SW 1271 (cell line): ENCODE measurements around the gene GSTA5.
"Not testable (repeated sequence)": the region's sequence is repeated elsewhere in the genome, so short reads cannot be mapped to it uniquely, and the experiment has no call there.

ENCODE experiments used
- DNase-seq, 2 experiments: peaks; one replicate each; lab custom pipeline; 2025; lab: John Stamatoyannopoulos, UW

The GSTA5 gene

GRCh38 chr6:52840763-52841585, at the start of gene GSTA5:
TSS of gene GSTA5 (minus strand) at chr6:52840813.
- DNase-seq: no peak

GRCh38 chr6:52890018-52890417, 49.4 kb upstream of the GSTA5 start:
- no peak for DNase-seq

GRCh38 chr6:52887910-52888524, 47.4 kb upstream of the GSTA5 start:
- DNase-seq: no peak

- DNase-seq: peak in 1 of 2 experiments; percentile 77
Observed at GRCh38 chr6:52881996-52882841, 41.6 kb upstream of the GSTA5 start.

- DNase-seq: no peak
Observed at GRCh38 chr6:52881662-52881995, 41.0 kb upstream of the GSTA5 start.

- no peak for DNase-seq
Observed at GRCh38 chr6:52877786-52878185, 37.2 kb upstream of the GSTA5 start.

- peak in 1 of 2 experiments; percentile 49 for DNase-seq
Observed at GRCh38 chr6:52877168-52877567, 36.6 kb upstream of the GSTA5 start.

GRCh38 chr6:52876056-52876787, 35.6 kb upstream of the GSTA5 start:
- DNase-seq: no peak

GRCh38 chr6:52872031-52872430, 31.4 kb upstream of the GSTA5 start:
- no peak for DNase-seq

- DNase-seq: no peak
Observed at GRCh38 chr6:52871621-52872020, 31.0 kb upstream of the GSTA5 start.

GRCh38 chr6:52870335-52871091, 29.9 kb upstream of the GSTA5 start:
- not testable (repeated sequence) for DNase-seq

- DNase-seq: not testable (repeated sequence)
Observed at GRCh38 chr6:52868899-52869298, 28.3 kb upstream of the GSTA5 start.

- DNase-seq: no peak
Observed at GRCh38 chr6:52868240-52868639, 27.6 kb upstream of the GSTA5 start.

GRCh38 chr6:52861151-52861550, 20.5 kb upstream of the GSTA5 start:
- DNase-seq: not testable (repeated sequence)

- DNase-seq: no peak
Observed at GRCh38 chr6:52858416-52858815, 17.8 kb upstream of the GSTA5 start.

GRCh38 chr6:52856137-52856536, 15.5 kb upstream of the GSTA5 start:
- not testable (repeated sequence) for DNase-seq

- no peak for DNase-seq
Observed at GRCh38 chr6:52849137-52849536, 8.5 kb upstream of the GSTA5 start.

- no peak for DNase-seq
Observed at GRCh38 chr6:52846002-52846401, 5.4 kb upstream of the GSTA5 start.

- no peak for DNase-seq
Observed at GRCh38 chr6:52843605-52844004, 3.0 kb upstream of the GSTA5 start.

- DNase-seq: peak; percentile 27 to 55
Observed at GRCh38 chr6:52839124-52840055, 1.2 kb downstream of the GSTA5 start.
